GM18511 (cell line): ENCODE data around the gene MYH9.
A peak's percentile ranks its signal among the peaks of the same experiment; 100 is the strongest.
"Not testable (repeated sequence)": the region's sequence is repeated elsewhere in the genome, so short reads cannot be mapped to it uniquely, and the experiment has no call there.

Experiments
- ATAC-seq: cut with Tn5 transposase; IDR thresholded peaks from one replicate; pipeline ENCODE4 v1.9.1; 2021; ENCODE audit warnings: mild to moderate bottlenecking, moderate library complexity; ENCODE audit not compliant: unreplicated experiment

The MYH9 gene

GRCh38 chr22:36415415-36416168 lies 27.8 kb upstream of the MYH9 start:
- no peak for ATAC-seq

- no peak for ATAC-seq
Observed at GRCh38 chr22:36413022-36413775, 25.4 kb upstream of the MYH9 start.

GRCh38 chr22:36411589-36412258 lies 24.0 kb upstream of the MYH9 start:
- ATAC-seq = no peak

- ATAC-seq = no peak
Observed at GRCh38 chr22:36409911-36410756, 22.4 kb upstream of the MYH9 start.

GRCh38 chr22:36409554-36409910 lies 21.8 kb upstream of the MYH9 start:
- not testable (repeated sequence) for ATAC-seq

- no peak for ATAC-seq
Observed at GRCh38 chr22:36409056-36409455, 21.3 kb upstream of the MYH9 start.

GRCh38 chr22:36406721-36407120 lies 19.0 kb upstream of the MYH9 start:
- ATAC-seq = no peak

GRCh38 chr22:36405671-36406538 lies 18.1 kb upstream of the MYH9 start:
- no peak for ATAC-seq

- ATAC-seq = no peak
Observed at GRCh38 chr22:36405221-36405661, 17.5 kb upstream of the MYH9 start.

- no peak for ATAC-seq
Observed at GRCh38 chr22:36404446-36404845, 16.7 kb upstream of the MYH9 start.

GRCh38 chr22:36399472-36399778 lies 11.7 kb upstream of the MYH9 start:
- ATAC-seq = no peak

- ATAC-seq = no peak
Observed at GRCh38 chr22:36398601-36399471, 11.1 kb upstream of the MYH9 start.

GRCh38 chr22:36397131-36398093 lies 9.6 kb upstream of the MYH9 start:
- ATAC-seq = no peak

- ATAC-seq = no peak
Observed at GRCh38 chr22:36395915-36396314, 8.1 kb upstream of the MYH9 start.

- no peak for ATAC-seq
Observed at GRCh38 chr22:36395055-36395849, 7.5 kb upstream of the MYH9 start.

- no peak for ATAC-seq
Observed at GRCh38 chr22:36391638-36392037, 3.9 kb upstream of the MYH9 start.

- not testable (repeated sequence) for ATAC-seq
Observed at GRCh38 chr22:36389122-36389521, 1.4 kb upstream of the MYH9 start.

GRCh38 chr22:36387709-36387958 lies 133 bp downstream of the MYH9 start:
- ATAC-seq = peak; percentile 1
